Hematopoietic multipotent progenitor cell treated with erythropoietin and hydrocortisone succinate and interleukin-3 and kit ligand, for 17 days (in vitro differentiated cells): ENCODE results near the gene MIPEP.

Experiments
- DNase-seq: peaks from one replicate; pipeline ENCODE4 v3.0.0-alpha.2; 2015; ENCODE audit warnings: low spot score

The MIPEP gene

GRCh38 chr13:23680845-23681669 lies 208.1 kb downstream of the MIPEP start:
- no peak for DNase-seq
